HG03520 (cell line): ENCODE results near the gene ASCL5.

Experiments used
- ATAC-seq: cut with Tn5 transposase; IDR thresholded peaks from one replicate; pipeline ENCODE4 v1.9.1; 2021; ENCODE audit warnings: mild to moderate bottlenecking, moderate library complexity; ENCODE audit not compliant: unreplicated experiment

Gene ASCL5

DNA sequence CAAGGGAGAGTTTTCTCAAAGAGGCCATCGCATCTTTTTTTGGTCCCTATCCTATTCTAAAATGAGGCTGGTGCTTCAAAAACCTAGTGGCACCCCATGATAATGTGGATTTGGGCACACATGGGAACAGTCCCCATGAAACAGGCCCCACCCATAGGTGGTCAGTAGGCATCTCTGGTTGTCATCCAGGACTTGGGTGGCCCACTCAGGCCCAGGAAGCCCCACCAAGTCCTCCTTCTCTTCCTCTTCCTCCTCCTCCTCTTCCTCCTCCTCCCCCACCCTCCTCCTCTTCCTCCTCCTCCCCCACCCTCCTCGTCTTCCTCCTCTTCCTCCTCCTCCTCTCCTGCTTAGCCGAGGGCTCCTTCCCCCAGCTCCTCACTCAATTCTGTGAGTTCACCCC lies 15.3 kb downstream of the ASCL5 start:
- ATAC-seq = no peak

DNA sequence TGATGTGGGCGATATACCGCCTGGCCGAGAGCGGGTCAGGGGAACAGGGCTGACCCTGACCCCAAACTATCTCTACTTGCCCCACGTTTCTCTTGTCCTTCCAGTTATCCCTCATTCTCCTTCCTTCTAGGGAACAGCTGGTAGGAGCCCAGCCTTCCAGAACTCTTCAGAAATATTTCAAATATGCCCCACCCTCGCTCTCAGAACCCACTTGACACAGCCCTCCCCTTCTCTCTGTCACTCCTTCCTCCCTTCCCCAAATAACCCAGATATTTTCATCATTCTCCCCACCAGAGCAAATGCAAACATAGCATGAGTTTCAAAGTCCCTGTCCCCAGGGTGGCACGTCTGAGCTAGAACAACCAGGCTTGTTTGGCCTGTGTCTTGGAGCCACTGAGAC lies 15.8 kb downstream of the ASCL5 start:
- no peak for ATAC-seq

DNA sequence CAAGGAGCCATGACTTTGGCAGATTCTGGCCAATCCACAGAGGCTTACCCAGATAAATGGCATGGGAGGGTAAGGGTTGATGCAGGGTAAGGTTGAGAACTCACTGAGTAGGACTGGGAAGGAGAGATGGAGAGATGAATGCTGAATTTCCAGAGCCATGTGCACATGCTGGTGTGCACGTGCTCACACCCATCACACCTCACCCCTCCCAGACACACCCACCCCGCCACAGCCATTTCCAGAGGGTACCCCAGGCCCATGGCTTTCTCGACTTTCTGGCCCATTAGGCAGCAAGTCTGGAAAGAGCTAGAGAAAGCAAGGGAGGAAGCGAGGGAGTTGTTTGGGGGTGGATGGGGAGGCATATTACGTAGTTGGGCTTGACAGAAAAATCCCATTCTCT lies 16.4 kb downstream of the ASCL5 start:
- ATAC-seq = no peak

DNA sequence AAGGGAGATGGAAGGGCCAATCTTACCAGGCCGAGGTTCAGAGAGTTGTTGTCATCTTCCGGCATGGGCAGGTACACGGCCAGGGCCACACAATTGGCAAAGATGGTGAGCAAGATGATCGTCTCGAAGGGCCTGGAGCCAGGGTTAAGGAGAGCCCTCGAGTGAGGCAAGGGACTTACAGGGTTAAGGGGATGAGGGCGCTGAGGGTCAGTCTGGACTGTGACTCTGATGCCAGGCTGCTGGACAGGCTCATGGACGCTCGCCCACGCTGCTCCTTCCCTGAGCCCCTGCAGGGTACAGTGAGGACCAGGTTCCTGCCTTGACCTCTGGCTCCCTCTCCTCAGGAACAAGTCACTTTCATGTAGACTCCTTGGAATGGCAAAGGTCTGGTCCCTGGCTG lies 16.8 kb downstream of the ASCL5 start:
- no peak for ATAC-seq

DNA sequence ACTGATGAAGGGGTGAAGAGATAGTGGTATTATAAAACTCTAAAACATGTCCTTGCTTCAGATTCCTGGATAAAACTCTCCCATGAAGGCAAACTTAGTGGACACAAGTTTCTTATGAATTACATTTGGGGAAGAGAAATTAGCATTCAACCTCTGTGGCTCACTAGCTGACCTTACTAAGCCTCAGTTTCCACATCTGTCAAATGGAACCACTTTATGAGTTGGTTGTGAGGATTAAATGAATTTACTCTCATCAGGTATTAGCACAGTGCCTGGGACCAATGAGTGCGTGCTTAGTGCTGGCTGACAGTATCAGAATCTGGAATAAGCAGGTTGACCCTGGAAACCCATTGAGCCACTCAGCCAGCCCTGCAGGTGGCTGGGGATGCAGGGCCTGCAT lies 17.3 kb downstream of the ASCL5 start:
- no peak for ATAC-seq

DNA sequence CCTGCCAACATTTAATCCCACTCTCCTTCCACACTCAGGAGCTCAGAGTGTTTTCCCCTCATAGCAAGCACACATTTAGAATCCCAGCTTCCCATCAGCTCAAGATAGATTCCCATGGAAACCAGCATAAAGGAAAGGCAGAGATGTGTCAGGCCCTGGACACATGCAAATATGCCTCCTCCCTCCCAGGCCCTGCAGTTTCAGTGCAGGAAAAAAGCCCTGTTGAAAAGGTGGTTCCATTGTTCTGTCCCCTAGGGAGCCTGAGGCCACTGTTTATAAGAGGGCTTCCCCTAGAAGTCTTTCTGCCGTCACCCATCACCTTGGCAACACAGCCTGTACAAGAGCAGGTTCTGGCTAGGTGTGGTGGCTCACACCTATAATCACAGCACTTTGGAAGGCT lies 18.4 kb downstream of the ASCL5 start:
- no peak for ATAC-seq

DNA sequence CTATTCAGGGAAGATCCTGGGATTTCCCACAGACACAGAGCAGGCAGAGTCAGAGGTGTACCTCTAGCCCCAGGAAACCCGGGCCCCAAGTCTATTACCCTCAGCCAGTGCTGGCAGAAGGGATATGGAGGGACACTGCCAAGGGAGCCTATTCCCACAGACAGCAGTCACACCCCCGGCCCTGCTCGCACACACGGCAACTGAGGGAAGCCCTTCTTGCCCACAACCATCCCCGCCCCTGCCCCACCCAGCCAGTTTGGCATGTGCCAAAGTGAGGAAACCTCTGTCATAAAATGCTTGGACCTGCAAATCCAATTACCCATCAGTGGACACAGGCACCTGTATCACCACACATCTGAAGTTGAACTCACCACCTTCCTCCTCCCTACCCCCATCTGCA lies 21.3 kb downstream of the ASCL5 start:
- ATAC-seq = no peak

DNA sequence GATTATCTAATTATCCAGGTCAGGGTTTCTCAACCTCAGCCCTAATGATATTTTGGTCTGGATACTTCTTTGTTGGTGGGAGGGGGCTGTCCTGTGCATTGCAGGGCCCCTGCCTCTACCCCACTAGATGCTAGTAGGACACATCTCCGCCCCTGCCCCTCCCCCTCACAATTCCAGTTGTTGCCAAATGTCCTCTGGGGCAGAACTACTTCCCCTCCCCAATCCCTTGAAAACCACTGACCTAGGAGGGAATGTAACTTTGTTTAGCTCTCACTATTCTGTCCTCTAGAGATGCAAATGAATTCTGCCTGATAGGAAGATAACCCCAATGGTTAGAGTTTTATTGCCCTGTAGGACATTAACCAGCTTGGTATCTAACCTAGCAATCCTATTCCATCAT lies 22.8 kb downstream of the ASCL5 start:
- ATAC-seq = no peak

DNA sequence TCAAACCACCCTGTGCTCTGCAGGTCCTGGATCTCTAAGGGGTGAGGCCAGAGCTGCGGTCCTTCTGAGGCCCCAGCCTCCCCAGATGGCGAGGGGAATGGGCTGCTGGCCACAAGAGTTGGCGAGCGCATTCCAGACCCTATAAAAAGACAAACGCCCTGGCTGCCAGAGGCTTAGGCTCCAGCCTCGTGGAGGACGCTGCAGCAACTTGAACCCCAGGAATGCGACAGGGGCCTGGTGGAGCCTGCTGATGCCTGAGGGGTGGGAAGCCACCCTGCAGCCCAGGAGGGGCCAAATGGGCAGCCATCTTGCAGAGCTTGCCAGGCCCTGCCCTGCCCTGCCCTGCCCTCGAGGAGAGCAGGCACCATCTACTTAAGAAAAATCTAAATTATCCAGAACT lies 23.3 kb downstream of the ASCL5 start:
- no peak for ATAC-seq

DNA sequence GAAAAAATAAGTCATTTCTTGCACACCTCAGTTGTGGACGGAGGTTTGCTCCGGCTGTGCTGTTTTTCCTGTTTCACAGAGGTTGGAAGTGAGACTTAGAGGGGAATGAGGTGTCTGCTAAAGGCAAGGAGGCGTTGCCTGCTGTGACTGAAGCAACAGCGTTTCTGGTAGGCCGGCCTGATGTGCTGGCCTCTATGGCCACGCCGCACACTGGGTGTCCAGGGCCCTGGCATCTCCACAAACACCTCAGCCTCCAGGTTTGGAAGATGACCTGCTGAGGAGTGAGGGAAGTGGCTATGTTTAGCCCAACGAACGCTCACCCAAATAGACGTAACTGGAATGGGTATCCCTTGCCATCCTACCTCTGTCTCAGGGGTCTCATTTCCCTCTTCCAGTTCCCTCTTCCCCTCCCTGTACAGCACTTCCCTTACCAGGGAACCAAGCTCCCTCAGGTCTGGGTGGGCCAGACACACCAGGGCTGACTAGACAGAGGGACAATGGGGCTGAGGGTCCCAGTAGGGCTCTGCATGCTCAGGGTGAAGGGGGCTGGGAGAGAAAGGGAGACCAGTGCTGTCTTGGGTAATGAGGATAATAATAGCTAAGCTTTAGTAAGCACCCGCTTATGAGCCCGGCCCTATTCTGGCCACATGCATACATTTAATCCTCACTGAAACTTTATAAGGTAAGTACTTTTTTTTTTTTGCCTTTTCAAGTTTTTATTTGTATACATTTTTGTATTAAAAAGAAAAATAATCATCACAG lies 26.6 kb downstream of the ASCL5 start:
- no peak for ATAC-seq

DNA sequence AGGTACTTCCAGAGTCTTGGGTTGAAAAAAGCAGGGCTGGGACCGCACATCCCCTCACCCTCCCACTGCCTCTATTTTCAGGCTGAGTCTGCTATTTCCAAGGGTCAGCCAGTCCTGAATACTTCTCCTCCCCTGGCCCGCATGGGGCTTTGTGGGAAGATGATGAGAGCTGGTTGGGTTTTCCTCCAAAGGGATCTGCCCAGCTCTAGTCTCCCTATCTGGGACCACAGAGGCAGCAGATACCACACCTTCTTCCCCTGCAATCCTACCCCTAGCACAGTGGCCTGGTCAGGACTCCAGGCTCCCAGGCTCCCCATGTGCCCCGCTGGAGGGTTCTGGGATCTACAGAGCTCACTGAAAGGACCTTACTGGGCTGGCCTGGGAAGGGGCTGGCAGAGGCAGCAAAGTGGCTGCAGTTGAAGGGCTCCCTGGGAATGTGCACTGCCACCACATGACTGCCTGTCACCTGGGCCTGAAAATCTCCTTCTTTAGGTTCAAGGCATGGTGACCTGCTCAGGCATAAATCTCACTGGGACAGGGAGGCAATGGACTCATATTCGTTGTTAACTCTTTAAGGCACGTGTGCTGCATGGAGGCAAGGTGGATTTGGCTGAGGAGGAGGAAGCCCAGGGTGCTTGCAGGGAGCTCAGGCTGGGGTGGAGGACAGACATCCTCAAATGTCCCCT lies 27.8 kb downstream of the ASCL5 start:
- ATAC-seq = no peak

DNA sequence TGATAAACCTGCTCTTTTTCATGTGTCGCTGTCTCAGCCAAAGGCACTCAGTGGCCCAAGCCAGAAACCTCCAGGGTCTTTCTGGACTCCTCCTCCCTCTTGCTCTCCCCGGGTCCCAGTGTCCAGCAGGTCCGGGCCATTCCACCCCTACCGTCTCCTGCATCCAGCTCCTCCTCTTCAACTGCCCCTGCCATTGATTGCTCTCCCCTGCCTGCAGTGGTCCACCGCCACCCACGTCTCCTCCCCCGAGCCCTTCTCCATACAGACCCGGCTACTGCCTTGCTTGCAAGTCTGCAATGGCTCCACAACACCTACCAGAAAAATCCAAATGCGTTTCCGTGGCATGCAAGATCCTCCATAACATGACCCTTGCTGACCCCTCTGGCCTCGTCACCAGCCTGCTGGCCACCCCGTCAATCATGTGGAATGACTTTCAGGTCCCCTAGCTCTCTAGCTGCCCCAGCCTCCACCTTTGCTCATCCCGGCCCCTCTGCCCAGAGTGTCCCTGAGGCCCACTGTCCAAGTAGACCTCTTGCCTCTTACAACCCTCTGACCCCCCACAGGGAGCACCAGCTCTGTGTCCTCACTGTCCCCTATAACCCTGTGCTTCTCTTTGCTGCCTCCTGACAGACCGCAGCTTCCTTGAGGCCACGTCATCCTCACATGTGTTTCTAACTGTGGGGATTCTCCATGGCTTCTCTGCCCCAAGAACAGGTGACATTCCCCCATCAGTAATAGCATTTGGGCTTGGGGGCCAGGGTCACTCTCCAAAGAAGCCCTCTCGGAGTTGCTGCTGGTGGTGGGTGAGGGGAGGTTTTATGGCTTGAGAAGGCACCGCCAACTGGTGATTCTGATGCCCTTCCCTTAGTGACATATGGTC lies 29.8 kb downstream of the ASCL5 start:
- no peak for ATAC-seq

DNA sequence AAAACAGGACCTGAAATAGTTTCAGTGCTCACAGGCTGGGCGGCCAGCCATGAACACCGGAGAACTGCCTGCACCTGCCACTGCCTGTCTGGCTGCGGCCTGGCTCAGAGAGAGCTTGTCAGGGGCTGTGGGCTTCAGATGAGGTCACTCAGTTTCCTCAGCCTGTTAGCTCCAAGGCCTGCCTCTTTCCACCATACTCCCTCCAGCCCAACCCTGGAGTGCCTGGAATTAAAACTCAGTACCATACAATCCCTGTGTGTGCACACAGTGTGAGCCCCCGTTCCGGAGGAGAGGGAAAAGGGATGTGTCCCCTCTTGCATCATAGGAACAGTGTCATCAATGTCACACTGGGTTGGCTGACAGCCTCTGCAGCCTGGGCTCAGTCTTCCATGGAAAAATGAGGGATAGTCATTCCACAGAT lies 30.9 kb downstream of the ASCL5 start:
- ATAC-seq = no peak

DNA sequence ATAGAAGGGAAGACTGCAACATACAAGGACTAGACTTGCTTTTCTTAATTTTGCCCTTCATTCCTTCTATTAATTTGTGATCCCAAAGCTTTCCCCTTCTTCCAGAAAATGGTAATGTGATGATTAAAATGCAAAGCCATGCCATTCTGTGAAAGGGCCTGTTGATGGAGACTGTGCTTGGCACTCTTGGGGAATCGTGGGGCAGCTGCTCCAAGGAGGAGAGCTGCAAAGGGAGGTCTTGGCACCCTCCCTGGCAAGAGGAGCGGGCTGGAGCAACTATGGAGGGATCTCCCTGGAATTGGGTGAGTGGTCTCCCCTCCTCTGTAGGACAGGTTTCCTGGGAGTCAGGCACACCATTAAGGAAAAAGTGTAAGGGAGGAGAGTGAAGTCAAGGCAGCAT lies 31.4 kb downstream of the ASCL5 start:
- ATAC-seq = no peak

DNA sequence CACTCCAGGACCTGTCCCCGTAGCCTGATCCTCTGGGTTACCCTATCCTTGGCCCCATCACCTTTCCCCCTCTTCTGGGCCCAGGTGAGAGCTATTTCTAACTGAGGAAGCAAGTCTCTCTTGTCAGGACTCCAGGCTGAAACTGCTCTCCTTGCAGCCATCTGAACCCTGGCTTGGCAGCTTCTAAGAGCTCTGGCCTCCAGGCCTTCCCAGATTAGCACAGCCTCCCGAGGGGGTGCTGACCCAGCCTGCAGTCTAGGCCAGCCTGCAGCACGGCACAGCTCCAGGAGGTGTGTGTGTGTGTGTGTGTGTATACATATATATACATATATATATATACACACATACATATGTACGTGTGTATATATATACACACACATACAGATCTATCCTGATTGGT lies 32.2 kb downstream of the ASCL5 start:
- no peak for ATAC-seq

DNA sequence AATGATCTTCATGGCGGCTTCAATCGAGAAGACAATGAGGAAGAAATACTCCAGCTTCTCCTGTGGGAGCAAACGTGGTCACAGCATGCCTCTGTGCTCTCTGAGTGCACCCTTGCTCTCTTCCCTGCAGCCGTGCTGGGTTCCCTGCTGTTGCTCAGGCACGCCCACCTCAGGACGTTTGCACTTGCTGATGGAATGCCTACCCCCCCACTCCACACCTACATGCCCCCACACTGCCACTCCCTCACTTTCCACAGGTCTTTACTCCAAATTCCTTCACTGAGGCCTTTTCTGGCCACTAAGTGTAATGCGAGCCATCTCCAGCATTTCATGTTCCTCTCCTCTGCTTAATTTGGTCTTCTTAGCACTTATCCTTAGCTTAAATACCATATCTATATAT lies 33.0 kb downstream of the ASCL5 start:
- no peak for ATAC-seq

DNA sequence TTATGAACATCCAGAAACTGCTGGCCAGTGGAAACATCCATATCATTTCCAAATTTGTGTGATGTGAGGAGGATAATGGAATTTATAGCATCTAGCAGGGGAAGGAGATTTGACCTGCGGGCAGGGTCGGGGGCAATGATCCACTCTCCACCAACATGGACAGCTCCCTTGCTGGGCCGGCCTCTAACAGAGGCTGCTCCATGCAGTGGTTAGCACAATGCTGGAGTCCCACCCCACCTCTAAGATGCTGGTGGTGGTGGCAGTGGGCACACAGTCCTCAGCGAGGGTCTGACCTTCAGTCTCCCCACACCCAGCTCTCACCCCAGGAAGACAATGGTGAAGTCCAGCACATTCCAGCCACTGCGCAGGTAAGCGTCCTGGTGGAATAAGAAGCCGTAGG lies 33.4 kb downstream of the ASCL5 start:
- no peak for ATAC-seq

DNA sequence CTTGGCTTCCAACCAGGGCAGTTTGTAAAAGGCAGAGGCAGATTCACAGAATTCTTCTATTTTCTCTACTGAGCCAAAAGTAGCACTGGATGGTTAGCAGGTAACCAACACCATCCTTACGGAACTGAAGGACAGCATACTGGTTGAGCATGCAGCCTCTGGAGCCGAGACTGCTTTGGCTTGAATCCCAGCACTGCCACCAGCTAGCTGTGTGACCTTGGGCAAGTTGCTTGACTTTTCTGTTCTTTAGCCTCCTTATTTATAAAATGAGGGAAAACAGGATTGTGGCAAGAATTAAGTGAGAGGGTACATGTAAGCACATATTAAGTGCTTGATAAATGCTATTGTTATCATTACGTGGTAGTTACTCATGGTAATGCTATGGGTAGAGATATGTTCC lies 34.2 kb downstream of the ASCL5 start:
- ATAC-seq = no peak

DNA sequence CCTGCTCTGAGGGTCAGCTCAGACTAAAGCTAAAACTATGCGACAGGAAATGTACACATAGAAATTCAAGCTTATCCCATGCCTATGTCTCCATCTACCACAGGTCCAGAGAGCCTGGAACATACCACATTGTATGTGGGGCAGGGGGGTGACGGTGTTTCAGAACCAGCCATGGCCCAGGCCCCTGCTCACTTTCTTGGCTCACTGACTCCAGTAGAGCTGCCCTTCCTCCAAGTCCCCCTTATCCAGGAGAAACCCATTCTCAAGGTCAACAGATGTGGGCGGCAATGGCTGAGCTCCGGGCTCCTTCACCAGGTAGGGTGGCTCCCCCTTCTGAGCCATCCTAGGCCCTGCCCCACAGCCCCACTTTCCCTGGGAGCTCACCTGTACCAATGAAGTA lies 35.7 kb downstream of the ASCL5 start:
- no peak for ATAC-seq

DNA sequence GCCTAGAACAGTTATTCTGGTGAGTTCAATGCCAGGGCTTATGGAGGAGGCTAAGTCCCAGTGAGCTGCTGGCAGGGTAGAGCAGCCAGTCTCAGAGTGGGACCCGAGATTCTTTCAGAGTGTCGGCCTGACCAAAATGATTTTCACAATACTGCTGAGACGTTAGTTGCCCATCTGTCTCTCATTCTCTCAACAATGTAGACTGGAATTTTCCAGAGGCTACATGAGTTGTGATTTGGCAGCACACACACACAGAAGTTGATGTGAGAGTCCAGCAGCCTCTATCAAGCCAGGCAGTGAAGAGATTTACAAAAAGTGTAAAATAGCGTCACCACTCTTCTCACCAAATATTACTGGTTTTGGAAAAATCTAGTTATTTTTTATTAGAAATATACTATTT lies 36.4 kb downstream of the ASCL5 start:
- no peak for ATAC-seq

DNA sequence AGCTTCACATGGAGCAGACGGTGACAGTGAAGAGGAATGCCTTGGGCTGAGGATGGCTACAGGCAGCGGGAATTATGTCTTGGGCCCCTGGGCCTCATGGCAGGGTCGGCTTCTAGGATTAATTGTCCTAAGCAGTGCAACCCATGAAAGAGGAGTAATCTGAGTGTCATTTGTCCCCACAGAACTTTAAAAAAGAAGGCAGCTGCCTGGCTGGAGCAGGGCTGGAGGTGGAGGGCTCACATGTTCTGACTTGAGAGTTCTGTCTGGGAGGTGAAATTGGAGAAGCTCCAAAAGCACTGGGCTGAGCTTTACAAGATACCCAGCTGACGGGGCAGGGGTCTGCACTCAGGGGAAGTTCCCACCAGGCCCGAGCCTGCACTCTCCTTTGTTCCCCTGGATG lies 37.4 kb downstream of the ASCL5 start:
- no peak for ATAC-seq
